SK-N-SH treated with all-trans-retinoic acid at 6 μM for 48 hours (cell line): ENCODE measurements around the gene RSPH9.

Experiments
- ATAC-seq: fragments of 200-7000 bp; cut with Tn5 transposase; 3 replicates; pipeline ENCODE4 v1.9.1; 2020; ENCODE audit warnings: mild to moderate bottlenecking, moderate library complexity
- ARNTL ChIP-seq: fragments of 450-650 bp; formaldehyde crosslinking; IDR thresholded peaks from 2 replicates; pipeline ENCODE4 v1.5.0; 2020; ENCODE audit warnings: low read depth, mild to moderate bottlenecking, moderate library complexity, borderline replicate concordance
- BACH2 ChIP-seq: fragments of 250-450 bp; sonication (Bioruptor Pico); IDR thresholded peaks from 2 replicates; pipeline ENCODE4 v1.9.0; 2021; ENCODE audit warnings: mild to moderate bottlenecking, borderline replicate concordance
- CSDC2 ChIP-seq: fragments of 250-450 bp; sonication (Bioruptor Pico); IDR thresholded peaks from 2 replicates; pipeline ENCODE4 v1.5.0; 2020; ENCODE audit warnings: mild to moderate bottlenecking, moderate library complexity
- ESRRG ChIP-seq: fragments of 250-450 bp; sonication (Bioruptor Pico); IDR thresholded peaks from 2 replicates; pipeline ENCODE4 v1.6.1; 2021; ENCODE audit warnings: mild to moderate bottlenecking
- GLIS3 ChIP-seq: fragments of 250-450 bp; sonication (Bioruptor Pico); IDR thresholded peaks from 2 replicates; pipeline ENCODE4 v1.5.0; 2020; ENCODE audit warnings: mild to moderate bottlenecking, moderate library complexity
- ISL1 ChIP-seq: fragments of 250-450 bp; sonication (Bioruptor Pico); IDR thresholded peaks from 2 replicates; pipeline ENCODE4 v2.1.2; 2022; ENCODE audit warnings: mild to moderate bottlenecking, moderate library complexity
- OSR1 ChIP-seq: fragments of 250-450 bp; sonication (Bioruptor Pico); IDR thresholded peaks from 2 replicates; pipeline ENCODE4 v1.8.0; 2022; ENCODE audit warnings: moderate library complexity, mild to moderate bottlenecking, inconsistent platforms
- PPARA ChIP-seq: fragments of 250-450 bp; sonication (Bioruptor Pico); IDR thresholded peaks from 2 replicates; pipeline ENCODE4 v1.5.0; 2020; ENCODE audit warnings: mild to moderate bottlenecking, borderline replicate concordance
- RARB ChIP-seq: fragments of 250-450 bp; sonication (Bioruptor Pico); IDR thresholded peaks from 2 replicates; pipeline ENCODE4 v1.8.0; 2021; ENCODE audit warnings: mild to moderate bottlenecking, moderate library complexity
- SNAI2 ChIP-seq: fragments of 250-450 bp; sonication (Bioruptor Pico); IDR thresholded peaks from 2 replicates; pipeline ENCODE4 v1.5.0; 2020; ENCODE audit warnings: mild to moderate bottlenecking, moderate library complexity
- TCF4 ChIP-seq: fragments of 250-450 bp; sonication (Bioruptor Pico); IDR thresholded peaks from 2 replicates; pipeline ENCODE4 v1.8.0; 2021; ENCODE audit warnings: mild to moderate bottlenecking, moderate library complexity, borderline replicate concordance
- TOX ChIP-seq: fragments of 250-450 bp; sonication (Bioruptor Pico); IDR thresholded peaks from 2 replicates; pipeline ENCODE4 v1.8.0; 2021; ENCODE audit warnings: mild to moderate bottlenecking, moderate library complexity, borderline replicate concordance
- ZC3H10 ChIP-seq: fragments of 250-450 bp; sonication (Bioruptor Pico); IDR thresholded peaks from 2 replicates; pipeline ENCODE4 v1.5.1; 2021; ENCODE audit warnings: mild to moderate bottlenecking, moderate library complexity
- ZFP3 ChIP-seq: fragments of 250-450 bp; sonication (Bioruptor Pico); IDR thresholded peaks from 2 replicates; pipeline ENCODE4 v1.5.0; 2020; ENCODE audit warnings: mild to moderate bottlenecking, moderate library complexity
- ZFP30 ChIP-seq: fragments of 450-650 bp; formaldehyde crosslinking; IDR thresholded peaks from 2 replicates; pipeline ENCODE4 v1.5.0; 2022; ENCODE audit warnings: mild to moderate bottlenecking, moderate library complexity
- ZNF565 ChIP-seq: fragments of 450-650 bp; formaldehyde crosslinking; conservative IDR thresholded peaks from 2 replicates; pipeline ENCODE4 v1.5.0; 2020; ENCODE audit warnings: low read depth, mild to moderate bottlenecking, moderate library complexity
- ZNF70 ChIP-seq: fragments of 450-650 bp; formaldehyde crosslinking; IDR thresholded peaks from 2 replicates; pipeline ENCODE4 v1.5.0; 2020; ENCODE audit warnings: mild to moderate bottlenecking, moderate library complexity
- ZNF8 ChIP-seq: fragments of 450-650 bp; formaldehyde crosslinking; IDR thresholded peaks from 2 replicates; pipeline ENCODE4 v1.5.0; 2020; ENCODE audit warnings: mild to moderate bottlenecking, moderate library complexity
- TF ChIP-seq, protein P1 (sequence below): fragments of 250-450 bp; sonication (Bioruptor Pico); IDR thresholded peaks from 2 replicates; pipeline ENCODE4 v1.5.0; 2020; ENCODE audit warnings: mild to moderate bottlenecking, moderate library complexity
- TF ChIP-seq, protein P2 (sequence below): fragments of 250-450 bp; sonication (Bioruptor Pico); IDR thresholded peaks from 2 replicates; pipeline ENCODE4 v1.5.1; 2021; ENCODE audit warnings: mild to moderate bottlenecking, moderate library complexity
- TF ChIP-seq, protein P3 (sequence below): fragments of 250-450 bp; sonication (Bioruptor Pico); IDR thresholded peaks from 2 replicates; pipeline ENCODE4 v1.8.0; 2021; ENCODE audit warnings: low read depth, mild to moderate bottlenecking, moderate library complexity, borderline replicate concordance
- TF ChIP-seq, protein P4 (sequence below): fragments of 250-450 bp; sonication (Bioruptor Pico); IDR thresholded peaks from 2 replicates; pipeline ENCODE4 v1.8.0; 2020; ENCODE audit warnings: mild to moderate bottlenecking, moderate library complexity, borderline replicate concordance

RSPH9 gene

GRCh38 chr6:43707269-43707668, 62.4 kb downstream of the RSPH9 start:
- TF ChIP-seq, protein P1, sequence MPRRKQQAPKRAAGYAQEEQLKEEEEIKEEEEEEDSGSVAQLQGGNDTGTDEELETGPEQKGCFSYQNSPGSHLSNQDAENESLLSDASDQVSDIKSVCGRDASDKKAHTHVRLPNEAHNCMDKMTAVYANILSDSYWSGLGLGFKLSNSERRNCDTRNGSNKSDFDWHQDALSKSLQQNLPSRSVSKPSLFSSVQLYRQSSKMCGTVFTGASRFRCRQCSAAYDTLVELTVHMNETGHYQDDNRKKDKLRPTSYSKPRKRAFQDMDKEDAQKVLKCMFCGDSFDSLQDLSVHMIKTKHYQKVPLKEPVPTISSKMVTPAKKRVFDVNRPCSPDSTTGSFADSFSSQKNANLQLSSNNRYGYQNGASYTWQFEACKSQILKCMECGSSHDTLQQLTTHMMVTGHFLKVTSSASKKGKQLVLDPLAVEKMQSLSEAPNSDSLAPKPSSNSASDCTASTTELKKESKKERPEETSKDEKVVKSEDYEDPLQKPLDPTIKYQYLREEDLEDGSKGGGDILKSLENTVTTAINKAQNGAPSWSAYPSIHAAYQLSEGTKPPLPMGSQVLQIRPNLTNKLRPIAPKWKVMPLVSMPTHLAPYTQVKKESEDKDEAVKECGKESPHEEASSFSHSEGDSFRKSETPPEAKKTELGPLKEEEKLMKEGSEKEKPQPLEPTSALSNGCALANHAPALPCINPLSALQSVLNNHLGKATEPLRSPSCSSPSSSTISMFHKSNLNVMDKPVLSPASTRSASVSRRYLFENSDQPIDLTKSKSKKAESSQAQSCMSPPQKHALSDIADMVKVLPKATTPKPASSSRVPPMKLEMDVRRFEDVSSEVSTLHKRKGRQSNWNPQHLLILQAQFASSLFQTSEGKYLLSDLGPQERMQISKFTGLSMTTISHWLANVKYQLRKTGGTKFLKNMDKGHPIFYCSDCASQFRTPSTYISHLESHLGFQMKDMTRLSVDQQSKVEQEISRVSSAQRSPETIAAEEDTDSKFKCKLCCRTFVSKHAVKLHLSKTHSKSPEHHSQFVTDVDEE (CRISPR knock-in tag) = no peak
- TF ChIP-seq ZC3H10 (CRISPR knock-in tag) (no peak), ISL1 (CRISPR knock-in tag) (no peak), TOX (no peak), ARNTL (no peak), TCF4 (CRISPR knock-in tag) (no peak), ZNF8 (CRISPR knock-in tag) (no peak), PPARA (CRISPR knock-in tag) (no peak), ZFP3 (no peak), GLIS3 (CRISPR knock-in tag) (no peak), RARB (CRISPR knock-in tag) (no peak), ESRRG (CRISPR knock-in tag) (no peak), CSDC2 (no peak), BACH2 (CRISPR knock-in tag) (no peak), SNAI2 (CRISPR knock-in tag) (no peak)
- TF ChIP-seq, protein P2, sequence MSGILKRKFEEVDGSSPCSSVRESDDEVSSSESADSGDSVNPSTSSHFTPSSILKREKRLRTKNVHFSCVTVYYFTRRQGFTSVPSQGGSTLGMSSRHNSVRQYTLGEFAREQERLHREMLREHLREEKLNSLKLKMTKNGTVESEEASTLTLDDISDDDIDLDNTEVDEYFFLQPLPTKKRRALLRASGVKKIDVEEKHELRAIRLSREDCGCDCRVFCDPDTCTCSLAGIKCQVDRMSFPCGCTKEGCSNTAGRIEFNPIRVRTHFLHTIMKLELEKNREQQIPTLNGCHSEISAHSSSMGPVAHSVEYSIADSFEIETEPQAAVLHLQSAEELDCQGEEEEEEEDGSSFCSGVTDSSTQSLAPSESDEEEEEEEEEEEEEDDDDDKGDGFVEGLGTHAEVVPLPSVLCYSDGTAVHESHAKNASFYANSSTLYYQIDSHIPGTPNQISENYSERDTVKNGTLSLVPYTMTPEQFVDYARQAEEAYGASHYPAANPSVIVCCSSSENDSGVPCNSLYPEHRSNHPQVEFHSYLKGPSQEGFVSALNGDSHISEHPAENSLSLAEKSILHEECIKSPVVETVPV (CRISPR knock-in tag) = no peak
- TF ChIP-seq, protein P3, sequence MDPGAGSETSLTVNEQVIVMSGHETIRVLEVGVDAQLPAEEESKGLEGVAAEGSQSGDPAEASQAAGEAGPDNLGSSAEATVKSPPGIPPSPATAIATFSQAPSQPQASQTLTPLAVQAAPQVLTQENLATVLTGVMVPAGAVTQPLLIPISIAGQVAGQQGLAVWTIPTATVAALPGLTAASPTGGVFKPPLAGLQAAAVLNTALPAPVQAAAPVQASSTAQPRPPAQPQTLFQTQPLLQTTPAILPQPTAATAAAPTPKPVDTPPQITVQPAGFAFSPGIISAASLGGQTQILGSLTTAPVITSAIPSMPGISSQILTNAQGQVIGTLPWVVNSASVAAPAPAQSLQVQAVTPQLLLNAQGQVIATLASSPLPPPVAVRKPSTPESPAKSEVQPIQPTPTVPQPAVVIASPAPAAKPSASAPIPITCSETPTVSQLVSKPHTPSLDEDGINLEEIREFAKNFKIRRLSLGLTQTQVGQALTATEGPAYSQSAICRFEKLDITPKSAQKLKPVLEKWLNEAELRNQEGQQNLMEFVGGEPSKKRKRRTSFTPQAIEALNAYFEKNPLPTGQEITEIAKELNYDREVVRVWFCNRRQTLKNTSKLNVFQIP (CRISPR knock-in tag) = no peak
- ATAC-seq = no peak

- TF ChIP-seq ZNF565 (CRISPR knock-in tag) (no peak), ARNTL (no peak), OSR1 (CRISPR knock-in tag) (no peak), CSDC2 (no peak), ISL1 (CRISPR knock-in tag) (no peak), TCF4 (CRISPR knock-in tag) (no peak), ZNF70 (CRISPR knock-in tag) (no peak), ZNF8 (CRISPR knock-in tag) (no peak), SNAI2 (CRISPR knock-in tag) (no peak), ZFP30 (no peak)
- TF ChIP-seq, protein P4, sequence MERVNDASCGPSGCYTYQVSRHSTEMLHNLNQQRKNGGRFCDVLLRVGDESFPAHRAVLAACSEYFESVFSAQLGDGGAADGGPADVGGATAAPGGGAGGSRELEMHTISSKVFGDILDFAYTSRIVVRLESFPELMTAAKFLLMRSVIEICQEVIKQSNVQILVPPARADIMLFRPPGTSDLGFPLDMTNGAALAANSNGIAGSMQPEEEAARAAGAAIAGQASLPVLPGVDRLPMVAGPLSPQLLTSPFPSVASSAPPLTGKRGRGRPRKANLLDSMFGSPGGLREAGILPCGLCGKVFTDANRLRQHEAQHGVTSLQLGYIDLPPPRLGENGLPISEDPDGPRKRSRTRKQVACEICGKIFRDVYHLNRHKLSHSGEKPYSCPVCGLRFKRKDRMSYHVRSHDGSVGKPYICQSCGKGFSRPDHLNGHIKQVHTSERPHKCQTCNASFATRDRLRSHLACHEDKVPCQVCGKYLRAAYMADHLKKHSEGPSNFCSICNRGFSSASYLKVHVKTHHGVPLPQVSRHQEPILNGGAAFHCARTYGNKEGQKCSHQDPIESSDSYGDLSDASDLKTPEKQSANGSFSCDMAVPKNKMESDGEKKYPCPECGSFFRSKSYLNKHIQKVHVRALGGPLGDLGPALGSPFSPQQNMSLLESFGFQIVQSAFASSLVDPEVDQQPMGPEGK = no peak
- TF ChIP-seq, protein P2 (CRISPR knock-in tag) = no peak
- TF ChIP-seq, protein P1 (CRISPR knock-in tag) = no peak
- TF ChIP-seq, all 23 proteins: peak for 0
- ATAC-seq = no peak
Measured at GRCh38 chr6:43707767-43708166, 62.9 kb downstream of the RSPH9 start.
